Effector memory CD8-positive, alpha-beta T cell (primary cell): ENCODE data around the gene MYO15B.

Source experiments
- ATAC-seq: fragments of 150-1000 bp; cut with Tn5 transposase; replicated peaks from 2 replicates; pipeline ENCODE4 v1.10.0; 2021; ENCODE audit warnings: mild to moderate bottlenecking, moderate library complexity
- DNase-seq, 3 experiments: peaks; one replicate each; pipeline ENCODE4 v3.0.0; 2021
- H3K27ac Mint-ChIP-seq, 2 donors: one replicate each; pipeline ENCODE4 v1.8.0; 2022; ENCODE audit warnings: mild to moderate bottlenecking in 2 of 2, mixed read lengths in 2 of 2, moderate library complexity in 2 of 2
- H3K27me3 Mint-ChIP-seq, 2 donors: one replicate each; pipeline ENCODE4 v1.8.0; 2022; ENCODE audit warnings: mixed read lengths in 2 of 2
- H3K36me3 Mint-ChIP-seq: one replicate; pipeline ENCODE4 v1.8.0; 2022; ENCODE audit warnings: mild to moderate bottlenecking, moderate library complexity, mixed read lengths; ENCODE audit not compliant: insufficient read depth
- H3K4me1 Mint-ChIP-seq, 2 donors: one replicate each; pipeline ENCODE4 v1.8.0; 2022; ENCODE audit warnings: low read depth in 2 of 2, mixed read lengths in 2 of 2
- H3K4me3 Mint-ChIP-seq, 2 donors: one replicate each; pipeline ENCODE4 v1.8.0; 2022; ENCODE audit warnings: mild to moderate bottlenecking in 2 of 2, mixed read lengths in 2 of 2, moderate library complexity in 2 of 2
- H3K9me3 Mint-ChIP-seq, 2 donors: one replicate each; pipeline ENCODE4 v1.8.0; 2022; ENCODE audit warnings: mixed read lengths in 2 of 2
- total RNA-seq, 9 experiments: gene quantifications; one replicate each; lab custom pipeline; 2026; lab: John Stamatoyannopoulos, UW

MYO15B gene
- total RNA-seq: 4.3 to 278 (median 53.1) reads per million in 9 experiments

- Mint-ChIP-seq H3K4me1 (peaks cover 5 to 17% of the 10 kb centered on the region in 2 donors), H3K4me3 (peak within 1 kb of the TSS; percentile 74 to 76), H3K36me3 (peaks cover 10% of the 10 kb centered on the region), H3K9me3 (no peaks in the 10 kb centered on the region), H3K27ac (peak within 1 kb of the TSS; percentile 19 to 55), H3K27me3 (no peaks in the 10 kb centered on the region)
- ATAC-seq (peak; percentile 47), DNase-seq (peak; percentile 42 to 56 (median 46))
These were observed at the start of gene MYO15B for GRCh38 chr17:75587675-75588595. Gene MYO15B (plus strand): TSS chr17:75587800. CDS start chr17:75588058, 258 bp downstream.

GRCh38 chr17:75539967-75540729 lies 47.5 kb upstream of the MYO15B start:
- H3K4me3 Mint-ChIP-seq: no peak overlapping the region
- DNase-seq: no peak
- no peaks in the 10 kb centered on the region for H3K27me3 Mint-ChIP-seq
- H3K9me3 Mint-ChIP-seq: no peaks in the 10 kb centered on the region
- H3K36me3 Mint-ChIP-seq: peaks cover 7% of the 10 kb centered on the region
- ATAC-seq: no peak
- H3K4me1 Mint-ChIP-seq: peaks cover 17 to 28% of the 10 kb centered on the region in 2 donors
- H3K27ac Mint-ChIP-seq: no peak overlapping the region

GRCh38 chr17:75540923-75541503 lies 46.6 kb upstream of the MYO15B start:
- no peak overlapping the region for H3K4me3 Mint-ChIP-seq
- H3K9me3 Mint-ChIP-seq: no peaks in the 10 kb centered on the region
- no peak overlapping the region for H3K27ac Mint-ChIP-seq
- no peak for ATAC-seq
- peaks cover 11 to 23% of the 10 kb centered on the region in 2 donors for H3K4me1 Mint-ChIP-seq
- H3K27me3 Mint-ChIP-seq: no peaks in the 10 kb centered on the region
- H3K36me3 Mint-ChIP-seq: peaks cover 7% of the 10 kb centered on the region
- DNase-seq: no peak

GRCh38 chr17:75542229-75542628 lies 45.4 kb upstream of the MYO15B start:
- DNase-seq (no peak), ATAC-seq (no peak)
- no peaks in the 10 kb centered on the region for H3K27me3 Mint-ChIP-seq
- H3K4me1 Mint-ChIP-seq: peaks cover 8 to 25% of the 10 kb centered on the region in 2 donors
- no peak overlapping the region for H3K27ac Mint-ChIP-seq
- peak overlapping the region; percentile 18 to 19 for H3K4me3 Mint-ChIP-seq
- peaks cover 7% of the 10 kb centered on the region for H3K36me3 Mint-ChIP-seq
- no peaks in the 10 kb centered on the region for H3K9me3 Mint-ChIP-seq

- H3K4me3 Mint-ChIP-seq: no peak overlapping the region
- peak overlapping the region in 1 of 2 donors; percentile 10 for H3K27ac Mint-ChIP-seq
- no peaks in the 10 kb centered on the region for H3K27me3 Mint-ChIP-seq
- peaks cover 7% of the 10 kb centered on the region for H3K36me3 Mint-ChIP-seq
- H3K4me1 Mint-ChIP-seq: peaks cover 8 to 28% of the 10 kb centered on the region in 2 donors
- no peaks in the 10 kb centered on the region for H3K9me3 Mint-ChIP-seq
- no peak for DNase-seq
- ATAC-seq: no peak
These were observed 44.8 kb upstream of the MYO15B start for GRCh38 chr17:75542728-75543336.

- no peak for ATAC-seq
- no peak overlapping the region for H3K27ac Mint-ChIP-seq
- H3K9me3 Mint-ChIP-seq: no peaks in the 10 kb centered on the region
- peaks cover 7% of the 10 kb centered on the region for H3K36me3 Mint-ChIP-seq
- no peak for DNase-seq
- peaks cover 8 to 23% of the 10 kb centered on the region in 2 donors for H3K4me1 Mint-ChIP-seq
- H3K27me3 Mint-ChIP-seq: no peaks in the 10 kb centered on the region
- H3K4me3 Mint-ChIP-seq: no peak overlapping the region
These were observed 43.4 kb upstream of the MYO15B start for GRCh38 chr17:75544250-75544649.

GRCh38 chr17:75546181-75546580 lies 41.4 kb upstream of the MYO15B start:
- peaks cover 10 to 23% of the 10 kb centered on the region in 2 donors for H3K4me1 Mint-ChIP-seq
- H3K27ac Mint-ChIP-seq: no peak overlapping the region
- ATAC-seq (no peak), DNase-seq (no peak)
- H3K36me3 Mint-ChIP-seq: peaks cover 4% of the 10 kb centered on the region
- no peaks in the 10 kb centered on the region for H3K27me3 Mint-ChIP-seq
- H3K9me3 Mint-ChIP-seq: no peaks in the 10 kb centered on the region
- H3K4me3 Mint-ChIP-seq: no peak overlapping the region

- Mint-ChIP-seq H3K36me3 (peaks cover 2% of the 10 kb centered on the region), H3K4me3 (no peak overlapping the region), H3K27ac (no peak overlapping the region), H3K27me3 (no peaks in the 10 kb centered on the region), H3K4me1 (peaks cover 7 to 20% of the 10 kb centered on the region in 2 donors), H3K9me3 (no peaks in the 10 kb centered on the region)
- ATAC-seq (no peak), DNase-seq (no peak)
These were observed 40.5 kb upstream of the MYO15B start for GRCh38 chr17:75547091-75547490.

GRCh38 chr17:75548813-75549212 lies 38.8 kb upstream of the MYO15B start:
- peaks cover 4 to 16% of the 10 kb centered on the region in 2 donors for H3K4me1 Mint-ChIP-seq
- H3K27me3 Mint-ChIP-seq: no peaks in the 10 kb centered on the region
- H3K36me3 Mint-ChIP-seq: peaks cover 5% of the 10 kb centered on the region
- no peak overlapping the region for H3K4me3 Mint-ChIP-seq
- no peaks in the 10 kb centered on the region for H3K9me3 Mint-ChIP-seq
- H3K27ac Mint-ChIP-seq: peak overlapping the region in 1 of 2 donors; percentile 20
- ATAC-seq (no peak), DNase-seq (no peak)

- no peak overlapping the region for H3K4me3 Mint-ChIP-seq
- no peaks in the 10 kb centered on the region for H3K9me3 Mint-ChIP-seq
- peaks cover 7% of the 10 kb centered on the region for H3K36me3 Mint-ChIP-seq
- H3K27ac Mint-ChIP-seq: peak overlapping the region in 1 of 2 donors; percentile 20
- no peaks in the 10 kb centered on the region for H3K27me3 Mint-ChIP-seq
- H3K4me1 Mint-ChIP-seq: peaks cover 4 to 16% of the 10 kb centered on the region in 2 donors
- DNase-seq (no peak), ATAC-seq (no peak)
These were observed 38.1 kb upstream of the MYO15B start for GRCh38 chr17:75549246-75550138.

GRCh38 chr17:75550139-75550465 lies 37.5 kb upstream of the MYO15B start:
- Mint-ChIP-seq H3K4me1 (peaks cover 4 to 16% of the 10 kb centered on the region in 2 donors), H3K9me3 (no peaks in the 10 kb centered on the region), H3K4me3 (no peak overlapping the region), H3K27ac (no peak overlapping the region), H3K27me3 (no peaks in the 10 kb centered on the region), H3K36me3 (peaks cover 7% of the 10 kb centered on the region)
- no peak for ATAC-seq
- no peak for DNase-seq

- Mint-ChIP-seq H3K9me3 (no peaks in the 10 kb centered on the region), H3K27ac (no peak overlapping the region), H3K27me3 (no peaks in the 10 kb centered on the region), H3K36me3 (peaks cover 7% of the 10 kb centered on the region), H3K4me1 (peaks cover 2 to 11% of the 10 kb centered on the region in 2 donors), H3K4me3 (no peak overlapping the region)
- DNase-seq (no peak), ATAC-seq (no peak)
These were observed 36.3 kb upstream of the MYO15B start for GRCh38 chr17:75551266-75551665.
